K562 (cell line): ENCODE results near the gene NQO2. TPM values are rescaled to one million over a fixed set of nuclear protein-coding genes. Genes with fewer than 3 reads are reported as not detected.

Experiments used
- CCNT2 ChIP-seq: IDR thresholded peaks from 2 replicates; pipeline ENCODE4 v1.6.1; 2011; ENCODE audit warnings: borderline replicate concordance, low read depth, mild to moderate bottlenecking, moderate library complexity, mixed read lengths, low read length; ENCODE audit not compliant: insufficient read length; ENCODE audit errors: extremely low read depth
- CREB1 ChIP-seq, 2 experiments: sonication (generic) in 1 of 2; formaldehyde crosslinking in 1 of 2; IDR thresholded peaks; 2 replicates each; pipeline versions ENCODE4 v1.6.1 to v1.8.0; 2012 to 2022; ENCODE audit warnings: inconsistent platforms in 1 of 2, mild to moderate bottlenecking in 1 of 2, missing genetic modification reagents in 1 of 2, moderate library complexity in 1 of 2
- GATA2 ChIP-seq: sonication (generic); formaldehyde crosslinking; IDR thresholded peaks from 2 replicates; pipeline ENCODE4 v1.4.0; 2020; ENCODE audit warnings: mild to moderate bottlenecking, missing genetic modification reagents
- KAT8 ChIP-seq: fragments of 450-650 bp; IDR thresholded peaks from 2 replicates; pipeline ENCODE4 v1.6.1; 2016; ENCODE audit warnings: low read depth, mild to moderate bottlenecking
- KDM5B ChIP-seq: fragments of 200-600 bp; sonication (generic); IDR thresholded peaks from 2 replicates; pipeline ENCODE4 v1.6.1; 2012; ENCODE audit warnings: low read depth, mild to moderate bottlenecking, moderate library complexity, low read length, control low read depth, inconsistent platforms; ENCODE audit not compliant: insufficient replicate concordance
- KLF6 ChIP-seq: fragments of 250-450 bp; sonication (Bioruptor Pico); IDR thresholded peaks from 2 replicates; pipeline ENCODE4 v1.4.0; 2020; ENCODE audit warnings: mild to moderate bottlenecking, moderate library complexity, borderline replicate concordance
- RAD21 ChIP-seq, 2 experiments: fragments of 250-450 bp in 1 of 2; fragments of 450-650 bp in 1 of 2; sonication (Bioruptor Pico) in 1 of 2; formaldehyde crosslinking in 1 of 2; IDR thresholded peaks in 1 of 2; conservative IDR thresholded peaks in 1 of 2; 2 replicates each; pipeline versions ENCODE4 v1.4.0 to v1.8.0; 2020 to 2022; ENCODE audit warnings: mild to moderate bottlenecking in 2 of 2, moderate library complexity in 1 of 2
- RHOXF2B ChIP-seq: fragments of 250-450 bp; sonication (Bioruptor Pico); conservative IDR thresholded peaks from 2 replicates; pipeline ENCODE4 v1.5.1; 2021
- TBL1XR1 ChIP-seq, 2 experiments: IDR thresholded peaks; 2 replicates each; pipeline ENCODE4 v1.6.1; 2012; ENCODE audit warnings: improper control_type of control experiment in 2 of 2, low read length in 2 of 2, mild to moderate bottlenecking in 1 of 2
- ZBTB17 ChIP-seq: fragments of 450-650 bp; formaldehyde crosslinking; IDR thresholded peaks from 2 replicates; pipeline ENCODE4 v1.4.0; 2020; ENCODE audit warnings: mild to moderate bottlenecking
- ZEB2 ChIP-seq: fragments of 450-650 bp; IDR thresholded peaks from 2 replicates; pipeline ENCODE4 v1.6.1; 2016
- ZNF197 ChIP-seq: fragments of 200-800 bp; sonication (Bioruptor generic); IDR thresholded peaks from 2 replicates; pipeline ENCODE4 v1.6.1; 2016; ENCODE audit warnings: low read depth, missing genetic modification characterization, missing compliant biosample characterization
- polyA plus RNA-seq, 8 experiments: library from polyadenylated mRNA; depleted of rRNA in 4 of 8; stranded (reverse) in 5 of 8; unstranded in 3 of 8; fragments of >200 nt; fragmentation: Nextera tagmentation in 2 of 8; fragmentation: Illumina TruSeq in 1 of 8; extraction: Ambion mirVana in 2 of 8; extraction: Trizol in 1 of 8; gene quantifications; 2 replicates each; pipeline versions ENCODE4 v1.2.1 to v1.2.3, GENCODE V29; 2011 to 2014; ENCODE audit warnings: inconsistent platforms in 1 of 8, missing spikeins in 1 of 8
- total RNA-seq, 7 experiments: library from RNA; depleted of rRNA in 6 of 7; stranded (reverse); fragments of >200 nt in 6 of 7; fragmentation: Illumina TruSeq in 2 of 7; extraction: Trizol in 2 of 7; gene quantifications; 2 replicates each; pipeline versions ENCODE4 v1.2.1 to v1.2.3, GENCODE V29; 2011 to 2021; ENCODE audit warnings: low replicate concordance in 1 of 7
- TF ChIP-seq, protein P1 (sequence below): fragments of 450-650 bp; IDR thresholded peaks from 2 replicates; pipeline ENCODE4 v1.6.1; 2017; ENCODE audit warnings: antibody characterized with exemption, mild to moderate bottlenecking
- TF ChIP-seq, protein P2 (sequence below): fragments of 250-450 bp; sonication (Bioruptor Pico); IDR thresholded peaks from 2 replicates; pipeline ENCODE4 v1.5.0; 2020; ENCODE audit warnings: mild to moderate bottlenecking, borderline replicate concordance
- TF ChIP-seq, protein P3 (sequence below): fragments of 450-650 bp; IDR thresholded peaks from 2 replicates; pipeline ENCODE4 v1.6.1; 2016; ENCODE audit warnings: low read depth, mild to moderate bottlenecking, moderate library complexity
- TF ChIP-seq, protein P4 (sequence below): fragments of 250-450 bp; sonication (Bioruptor Pico); IDR thresholded peaks from 2 replicates; pipeline ENCODE4 v1.8.0; 2021; ENCODE audit warnings: mild to moderate bottlenecking, moderate library complexity

NQO2 gene
- total and polyA plus RNA-seq, 9 of the 15 experiments (the other 6 are each of a cell fraction or from before 2014, with no cell fraction given) = 54.6 to 214 (median 116) TPM

DNA sequence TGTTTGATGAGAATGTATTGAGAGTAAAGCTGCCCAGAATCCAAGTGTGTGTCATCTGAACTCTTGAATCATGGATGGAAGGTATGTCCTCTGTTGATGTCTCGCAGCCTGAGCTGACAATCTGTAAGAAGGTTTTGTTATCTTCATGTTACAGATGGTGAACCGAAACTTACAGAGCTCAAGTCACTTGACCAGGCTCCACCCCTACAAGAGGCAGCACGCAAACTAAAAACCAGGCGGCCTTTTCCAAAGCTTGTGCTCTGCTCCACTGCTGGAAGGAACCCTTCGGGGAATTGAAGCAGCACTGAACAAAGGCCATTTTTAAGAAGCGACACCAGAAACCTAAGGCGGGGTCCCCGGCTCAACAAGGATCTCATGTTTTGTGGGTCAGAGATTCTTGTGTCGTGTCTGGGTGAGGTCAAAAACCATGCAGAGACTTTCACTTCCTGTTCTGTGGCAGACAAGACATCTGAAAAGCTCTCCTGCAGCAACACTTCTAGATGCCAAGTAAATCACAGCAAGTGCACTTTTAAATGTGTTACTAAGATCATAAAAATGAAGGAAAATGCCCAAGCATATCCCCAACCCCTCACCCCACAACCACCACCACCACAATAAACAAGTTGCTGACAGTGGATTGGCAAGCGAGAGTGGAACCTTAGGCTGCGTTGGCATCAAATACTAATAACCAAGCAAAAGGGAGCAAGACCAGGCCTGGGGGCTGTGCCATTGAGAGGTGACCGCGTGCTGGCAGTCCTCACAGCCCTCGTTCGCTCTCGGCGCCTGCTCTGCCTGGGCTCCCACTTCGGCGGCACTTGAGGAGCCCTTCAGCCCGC lies 27.3 kb downstream of the NQO2 start (continued):
- TF ChIP-seq, protein P1, sequence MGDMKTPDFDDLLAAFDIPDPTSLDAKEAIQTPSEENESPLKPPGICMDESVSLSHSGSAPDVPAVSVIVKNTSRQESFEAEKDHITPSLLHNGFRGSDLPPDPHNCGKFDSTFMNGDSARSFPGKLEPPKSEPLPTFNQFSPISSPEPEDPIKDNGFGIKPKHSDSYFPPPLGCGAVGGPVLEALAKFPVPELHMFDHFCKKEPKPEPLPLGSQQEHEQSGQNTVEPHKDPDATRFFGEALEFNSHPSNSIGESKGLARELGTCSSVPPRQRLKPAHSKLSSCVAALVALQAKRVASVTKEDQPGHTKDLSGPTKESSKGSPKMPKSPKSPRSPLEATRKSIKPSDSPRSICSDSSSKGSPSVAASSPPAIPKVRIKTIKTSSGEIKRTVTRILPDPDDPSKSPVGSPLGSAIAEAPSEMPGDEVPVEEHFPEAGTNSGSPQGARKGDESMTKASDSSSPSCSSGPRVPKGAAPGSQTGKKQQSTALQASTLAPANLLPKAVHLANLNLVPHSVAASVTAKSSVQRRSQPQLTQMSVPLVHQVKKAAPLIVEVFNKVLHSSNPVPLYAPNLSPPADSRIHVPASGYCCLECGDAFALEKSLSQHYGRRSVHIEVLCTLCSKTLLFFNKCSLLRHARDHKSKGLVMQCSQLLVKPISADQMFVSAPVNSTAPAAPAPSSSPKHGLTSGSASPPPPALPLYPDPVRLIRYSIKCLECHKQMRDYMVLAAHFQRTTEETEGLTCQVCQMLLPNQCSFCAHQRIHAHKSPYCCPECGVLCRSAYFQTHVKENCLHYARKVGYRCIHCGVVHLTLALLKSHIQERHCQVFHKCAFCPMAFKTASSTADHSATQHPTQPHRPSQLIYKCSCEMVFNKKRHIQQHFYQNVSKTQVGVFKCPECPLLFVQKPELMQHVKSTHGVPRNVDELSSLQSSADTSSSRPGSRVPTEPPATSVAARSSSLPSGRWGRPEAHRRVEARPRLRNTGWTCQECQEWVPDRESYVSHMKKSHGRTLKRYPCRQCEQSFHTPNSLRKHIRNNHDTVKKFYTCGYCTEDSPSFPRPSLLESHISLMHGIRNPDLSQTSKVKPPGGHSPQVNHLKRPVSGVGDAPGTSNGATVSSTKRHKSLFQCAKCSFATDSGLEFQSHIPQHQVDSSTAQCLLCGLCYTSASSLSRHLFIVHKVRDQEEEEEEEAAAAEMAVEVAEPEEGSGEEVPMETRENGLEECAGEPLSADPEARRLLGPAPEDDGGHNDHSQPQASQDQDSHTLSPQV = peak; percentile 88
- TF ChIP-seq RHOXF2B = 0 out of 2 replicates have a peak, but pooled peaks have one; percentile 59
- TF ChIP-seq, protein P2, sequence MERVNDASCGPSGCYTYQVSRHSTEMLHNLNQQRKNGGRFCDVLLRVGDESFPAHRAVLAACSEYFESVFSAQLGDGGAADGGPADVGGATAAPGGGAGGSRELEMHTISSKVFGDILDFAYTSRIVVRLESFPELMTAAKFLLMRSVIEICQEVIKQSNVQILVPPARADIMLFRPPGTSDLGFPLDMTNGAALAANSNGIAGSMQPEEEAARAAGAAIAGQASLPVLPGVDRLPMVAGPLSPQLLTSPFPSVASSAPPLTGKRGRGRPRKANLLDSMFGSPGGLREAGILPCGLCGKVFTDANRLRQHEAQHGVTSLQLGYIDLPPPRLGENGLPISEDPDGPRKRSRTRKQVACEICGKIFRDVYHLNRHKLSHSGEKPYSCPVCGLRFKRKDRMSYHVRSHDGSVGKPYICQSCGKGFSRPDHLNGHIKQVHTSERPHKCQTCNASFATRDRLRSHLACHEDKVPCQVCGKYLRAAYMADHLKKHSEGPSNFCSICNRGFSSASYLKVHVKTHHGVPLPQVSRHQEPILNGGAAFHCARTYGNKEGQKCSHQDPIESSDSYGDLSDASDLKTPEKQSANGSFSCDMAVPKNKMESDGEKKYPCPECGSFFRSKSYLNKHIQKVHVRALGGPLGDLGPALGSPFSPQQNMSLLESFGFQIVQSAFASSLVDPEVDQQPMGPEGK (CRISPR knock-in tag) = no peak
- 0 out of 4 replicates have a peak, but pooled peaks of 1 of the 2 experiments have one; percentile 9 for TF ChIP-seq RAD21 (CRISPR knock-in tag; conservative IDR thresholded peaks at IDR 0.05 in 1 of 2, IDR thresholded peaks at IDR 0.05 in 1 of 2)
- TF ChIP-seq ZBTB17 = 0 out of 2 replicates have a peak, but pooled peaks have one; percentile 55
- TF ChIP-seq KLF6 (CRISPR knock-in tag) = 0 out of 2 replicates have a peak, but pooled peaks have one; percentile 53
- no peak; the same call in 1 of the 2 replicates for TF ChIP-seq CREB1 (IDR thresholded peaks at IDR 0.05)
- no peak for TF ChIP-seq CREB1 (CRISPR knock-in tag; IDR thresholded peaks at IDR 0.05)
- TF ChIP-seq, protein P3, sequence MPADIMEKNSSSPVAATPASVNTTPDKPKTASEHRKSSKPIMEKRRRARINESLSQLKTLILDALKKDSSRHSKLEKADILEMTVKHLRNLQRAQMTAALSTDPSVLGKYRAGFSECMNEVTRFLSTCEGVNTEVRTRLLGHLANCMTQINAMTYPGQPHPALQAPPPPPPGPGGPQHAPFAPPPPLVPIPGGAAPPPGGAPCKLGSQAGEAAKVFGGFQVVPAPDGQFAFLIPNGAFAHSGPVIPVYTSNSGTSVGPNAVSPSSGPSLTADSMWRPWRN = 0 out of 2 replicates have a peak, but pooled peaks have one; percentile 20
- TF ChIP-seq ZNF197 = peak; percentile 43; the same call in 1 of the 2 replicates
- peak; percentile 26; the same call in 1 of the 2 replicates for TF ChIP-seq ZEB2
- TF ChIP-seq KAT8 = no peak
- peak in 1 of 2 experiments; percentile 53; a peak in 1 of 4 replicates for TF ChIP-seq TBL1XR1 (IDR thresholded peaks at IDR 0.05; ENCODE audit: low read length in 2 of 2)
- TF ChIP-seq CCNT2 = peak; percentile 57
- 0 out of 2 replicates have a peak, but pooled peaks have one; percentile 37 for TF ChIP-seq GATA2 (CRISPR knock-in tag)
- TF ChIP-seq, protein P4, sequence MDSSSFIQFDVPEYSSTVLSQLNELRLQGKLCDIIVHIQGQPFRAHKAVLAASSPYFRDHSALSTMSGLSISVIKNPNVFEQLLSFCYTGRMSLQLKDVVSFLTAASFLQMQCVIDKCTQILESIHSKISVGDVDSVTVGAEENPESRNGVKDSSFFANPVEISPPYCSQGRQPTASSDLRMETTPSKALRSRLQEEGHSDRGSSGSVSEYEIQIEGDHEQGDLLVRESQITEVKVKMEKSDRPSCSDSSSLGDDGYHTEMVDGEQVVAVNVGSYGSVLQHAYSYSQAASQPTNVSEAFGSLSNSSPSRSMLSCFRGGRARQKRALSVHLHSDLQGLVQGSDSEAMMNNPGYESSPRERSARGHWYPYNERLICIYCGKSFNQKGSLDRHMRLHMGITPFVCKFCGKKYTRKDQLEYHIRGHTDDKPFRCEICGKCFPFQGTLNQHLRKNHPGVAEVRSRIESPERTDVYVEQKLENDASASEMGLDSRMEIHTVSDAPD (CRISPR knock-in tag) = no peak
- TF ChIP-seq KDM5B = no peak
